ENCODE measurements around the gene WDR5B.
"Not testable (repeated sequence)": the region's sequence is repeated elsewhere in the genome, so short reads cannot be mapped to it uniquely, and the experiment has no call there.

Gene WDR5B

DNA sequence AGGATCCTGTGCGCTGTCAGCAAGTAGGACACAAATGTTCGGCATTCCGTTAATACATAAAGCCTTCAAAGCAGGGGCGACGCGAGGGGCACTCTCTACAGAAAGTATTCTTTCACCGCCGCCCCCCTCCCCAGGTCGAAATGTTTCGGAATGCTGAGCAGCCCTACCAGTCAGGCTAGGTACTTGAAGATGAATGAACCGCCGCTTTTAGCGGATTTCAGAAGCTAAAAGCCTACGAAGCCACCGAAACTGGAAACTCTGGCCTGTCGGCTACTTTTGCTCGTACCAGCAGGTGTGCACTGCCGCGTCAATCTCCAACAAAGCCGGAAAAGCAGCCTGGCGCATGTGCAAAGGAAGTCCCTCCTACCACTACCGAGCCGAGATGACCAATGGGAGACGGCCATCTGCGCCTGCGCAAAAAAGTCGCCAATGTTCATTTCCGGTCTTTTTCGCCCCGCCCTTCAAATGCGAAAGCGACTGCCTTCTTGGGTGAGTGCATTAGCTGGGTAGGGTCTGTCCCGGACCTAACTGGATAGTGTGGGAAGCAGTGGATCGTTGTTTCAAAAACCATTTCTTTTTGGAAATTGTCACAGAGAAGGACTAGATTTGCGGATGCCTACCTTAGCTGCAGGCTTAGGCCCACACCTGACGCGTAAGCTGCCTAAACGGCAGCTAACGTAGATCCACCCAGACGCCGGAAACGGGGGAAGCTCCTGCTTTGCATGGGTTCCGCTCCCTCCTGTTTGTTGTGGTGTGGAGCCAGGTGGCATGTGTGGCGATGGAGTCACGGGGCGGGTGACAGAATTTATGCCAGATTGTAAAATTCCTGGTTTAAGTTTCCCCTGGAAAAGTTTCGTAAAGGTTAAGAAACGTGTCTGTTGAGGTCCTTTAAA, at the start of gene WDR5B:
Gene WDR5B, minus strand, starts transcription at position 301 of the 893 bp plus-strand sequence. CDS start 534 bp downstream, outside the sequence.
- DNase-seq = no peak

DNA sequence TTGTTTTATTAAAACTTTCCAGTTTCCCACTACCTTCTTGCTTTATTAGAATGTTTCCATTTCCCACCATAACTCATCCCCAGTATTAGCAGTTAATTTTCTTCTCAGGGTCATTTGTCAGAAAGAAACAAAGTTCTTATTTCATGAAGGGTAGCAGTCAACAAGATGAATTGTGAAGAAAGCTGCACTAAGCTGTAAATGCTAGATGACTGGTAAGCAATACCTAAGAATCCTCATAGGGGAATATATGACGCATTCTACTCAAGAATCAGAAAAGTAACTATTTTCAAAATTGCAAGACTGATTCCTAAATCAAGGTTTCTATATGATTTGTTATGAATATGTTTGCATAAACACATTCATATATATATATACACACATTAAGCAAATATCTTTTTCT, 48.8 kb upstream of the WDR5B start:
- DNase-seq = no peak

DNA sequence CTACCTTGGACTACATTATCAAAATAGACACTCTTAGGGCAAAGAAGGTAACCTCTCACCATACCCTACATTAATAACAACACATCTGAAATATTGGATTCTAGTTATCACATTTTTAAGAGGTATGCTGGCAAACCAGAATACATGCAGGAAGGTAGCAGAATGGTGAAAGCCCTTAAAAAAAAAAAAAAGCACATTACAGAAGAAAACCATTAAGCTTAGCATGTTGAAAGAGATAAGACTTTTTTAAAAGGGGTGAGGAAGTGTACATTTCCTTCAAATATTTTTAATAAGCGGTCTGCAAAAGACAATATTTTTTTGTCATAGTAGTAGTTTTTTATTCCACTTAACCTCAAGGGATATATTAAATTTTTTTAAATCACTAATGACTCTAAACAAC, 46.5 kb upstream of the WDR5B start:
- DNase-seq = no peak

DNA sequence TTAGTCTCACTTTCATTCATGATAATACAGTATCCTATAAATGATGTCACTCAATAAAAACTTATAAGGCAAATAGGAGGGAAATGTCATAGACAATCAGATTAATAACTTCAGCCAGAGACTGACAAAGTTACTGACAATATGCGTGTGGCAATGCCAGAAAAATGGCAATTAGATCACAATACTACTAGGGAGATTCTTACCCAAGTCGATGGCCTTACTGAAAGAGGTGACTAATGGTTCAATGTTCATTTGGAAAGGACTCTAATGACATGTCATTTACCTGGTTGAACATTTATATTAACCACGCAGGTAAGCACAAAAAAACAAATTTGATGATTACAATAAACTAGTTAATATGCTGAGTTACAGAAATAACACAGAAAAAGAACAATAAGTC, 45.9 kb upstream of the WDR5B start:
- no peak for DNase-seq

DNA sequence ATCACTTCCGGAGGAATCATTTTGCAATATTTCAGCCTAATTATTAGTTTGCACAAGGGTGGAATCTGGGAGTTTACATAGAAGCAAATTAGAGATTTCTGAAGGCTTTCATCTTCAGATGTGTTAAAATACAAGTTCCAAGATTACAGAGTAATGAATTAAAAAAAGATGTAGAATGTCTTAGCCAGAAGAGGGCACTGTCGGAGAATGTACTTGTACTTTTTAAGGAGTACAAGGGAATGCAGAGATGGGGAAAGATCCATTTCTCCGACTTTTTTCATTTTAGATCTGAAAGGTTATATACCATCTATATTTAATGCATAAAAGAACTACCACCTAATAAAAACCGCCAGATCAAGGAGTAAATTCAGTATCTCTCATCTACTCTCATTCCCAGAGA, 43.1 kb upstream of the WDR5B start:
- DNase-seq = no peak

DNA sequence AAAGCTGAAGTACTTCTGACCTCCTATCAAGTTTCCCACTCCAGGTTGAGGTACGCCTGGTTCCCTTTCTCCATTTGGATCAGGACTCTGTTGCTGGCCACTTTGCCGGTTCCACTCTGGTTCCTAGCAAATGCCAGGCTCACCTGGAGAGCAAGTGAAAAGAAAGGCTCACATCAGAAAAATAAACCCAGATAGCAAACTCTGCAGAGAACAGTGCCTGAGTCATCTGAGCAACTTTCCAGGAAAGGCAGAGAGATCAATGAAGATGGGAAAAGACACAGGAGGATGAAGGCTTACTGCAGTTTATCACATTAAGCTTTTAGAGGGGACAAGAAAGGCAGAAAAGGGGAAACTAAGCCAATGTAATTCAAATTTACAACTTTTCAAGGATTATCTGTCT, 41.8 kb upstream of the WDR5B start:
- no peak for DNase-seq

DNA sequence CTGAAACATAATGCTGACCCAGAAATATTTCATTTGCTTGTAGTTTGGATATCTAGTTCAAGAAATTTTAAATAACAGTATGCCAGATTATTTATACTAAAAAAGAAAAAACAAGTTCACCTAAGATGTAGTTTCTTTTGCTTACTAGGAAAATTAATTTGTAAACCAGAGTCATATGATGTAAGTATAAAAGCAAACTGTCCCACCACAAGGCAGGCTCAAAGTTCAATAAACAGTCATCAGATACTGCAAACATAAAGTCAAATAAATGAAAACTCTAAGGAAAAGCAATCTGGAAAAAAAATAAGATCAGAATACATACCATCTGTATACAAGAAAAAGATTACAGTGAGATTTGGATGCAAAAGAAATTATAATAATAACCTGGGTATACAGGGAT, 40.2 kb upstream of the WDR5B start:
- no peak for DNase-seq

DNA sequence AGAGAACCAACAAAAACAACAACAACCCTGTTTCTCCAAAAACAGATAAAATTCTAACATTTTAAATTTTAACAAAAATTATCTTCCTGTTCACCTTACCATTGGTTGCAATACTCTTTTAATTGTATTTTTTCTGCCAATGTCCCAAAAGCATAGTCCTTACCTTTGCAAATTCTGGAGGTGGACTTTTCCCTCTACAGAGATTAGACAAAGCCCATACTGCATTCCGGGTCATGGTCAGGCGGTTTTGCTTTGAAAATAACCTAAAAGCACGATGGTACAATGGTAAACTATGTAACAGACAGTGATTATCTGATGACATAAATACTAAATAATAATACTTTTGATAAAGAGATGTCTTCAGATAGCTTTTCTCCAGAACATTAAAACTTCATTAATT, 35.5 kb upstream of the WDR5B start:
- no peak for DNase-seq

DNA sequence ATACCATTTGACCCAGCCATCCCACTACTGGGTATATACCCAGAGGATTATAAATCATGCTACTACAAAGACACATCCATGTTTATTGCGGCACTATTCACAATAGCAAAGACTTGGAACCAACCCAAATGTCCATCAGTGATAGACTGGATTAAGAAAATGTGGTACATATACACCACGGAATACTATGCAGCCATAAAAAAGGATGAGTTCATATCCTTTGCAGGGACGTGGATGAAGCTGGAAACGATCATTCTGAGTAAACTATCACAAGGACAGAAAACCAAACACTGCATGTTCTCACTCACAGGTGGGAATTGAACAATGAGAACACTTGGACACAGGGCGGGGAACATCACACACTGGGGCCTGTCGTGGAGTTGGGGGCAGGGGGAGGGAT, 32.4 kb upstream of the WDR5B start:
- not testable (repeated sequence) for DNase-seq

DNA sequence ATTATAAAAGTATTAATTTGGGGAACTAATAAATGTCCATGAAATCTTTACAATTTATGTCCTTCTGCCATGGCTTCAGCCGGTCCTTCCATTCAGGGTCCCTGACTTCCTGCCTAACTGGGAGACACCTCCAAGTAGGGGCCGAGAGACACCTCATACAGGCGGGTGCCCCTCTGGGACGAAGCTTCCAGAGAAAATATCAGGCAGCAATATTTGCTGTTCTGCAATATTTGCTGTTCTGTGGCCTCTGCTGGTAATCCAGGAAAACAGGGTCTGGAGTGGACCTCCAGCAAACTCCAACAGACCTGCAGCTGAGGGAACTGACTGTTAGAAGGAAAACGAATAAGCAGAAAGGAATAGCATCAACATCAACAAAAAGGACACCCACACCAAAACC, 28.6 kb upstream of the WDR5B start:
- not testable (repeated sequence) for DNase-seq

DNA sequence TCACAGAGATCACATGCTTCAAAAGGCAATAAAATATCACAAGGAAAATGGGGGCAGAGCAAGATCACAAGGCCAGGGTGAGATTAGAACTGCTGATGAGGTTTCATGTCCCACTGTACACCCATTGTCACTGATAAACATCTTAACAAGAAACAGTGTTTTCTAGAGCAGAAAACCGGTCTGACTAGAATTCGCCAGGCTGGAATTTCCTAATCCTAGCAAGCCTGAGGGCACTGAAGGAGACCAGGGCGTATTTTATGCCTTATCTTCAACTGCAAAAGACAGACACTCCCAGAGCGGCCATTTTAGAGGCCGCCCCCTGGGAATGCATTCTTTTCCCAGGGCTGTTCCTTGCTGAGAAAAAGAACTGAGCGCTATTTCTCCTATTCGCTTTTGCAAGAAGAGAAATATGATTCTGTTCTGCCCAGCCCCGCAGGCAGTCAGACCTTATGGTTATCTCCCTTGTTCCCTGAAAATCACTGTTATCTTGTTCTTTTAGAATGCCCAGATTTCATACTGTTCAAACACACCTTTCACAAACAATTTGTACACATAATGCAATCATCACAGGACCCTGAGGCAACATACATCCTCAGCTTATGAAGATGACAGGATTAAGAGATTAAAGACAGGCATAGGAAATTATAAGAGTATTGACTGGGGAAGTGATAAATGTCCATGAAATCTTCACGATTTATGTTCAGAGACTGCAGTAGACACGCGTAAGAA, 28.1 kb upstream of the WDR5B start:
- not testable (repeated sequence) for DNase-seq

DNA sequence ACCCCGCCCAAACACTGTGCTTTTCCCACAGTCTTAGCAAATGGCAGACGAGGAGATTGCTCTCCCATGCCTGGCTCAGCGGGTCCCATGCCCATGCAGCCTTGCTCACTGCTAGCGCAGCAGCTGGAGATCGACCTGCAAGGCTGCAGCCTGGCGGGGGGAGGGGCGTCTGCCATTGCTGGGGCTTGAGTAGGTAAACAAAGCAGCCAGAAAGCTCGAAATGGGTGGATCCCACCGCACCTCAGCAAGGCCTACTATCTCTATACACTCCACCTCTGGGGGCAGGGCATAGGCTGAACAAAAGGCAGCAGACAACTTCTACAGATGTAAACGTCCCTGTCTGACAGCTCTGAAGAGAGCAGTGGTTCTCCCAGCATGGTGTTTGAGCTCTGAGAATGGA, 27.2 kb upstream of the WDR5B start:
- no peak for DNase-seq

DNA sequence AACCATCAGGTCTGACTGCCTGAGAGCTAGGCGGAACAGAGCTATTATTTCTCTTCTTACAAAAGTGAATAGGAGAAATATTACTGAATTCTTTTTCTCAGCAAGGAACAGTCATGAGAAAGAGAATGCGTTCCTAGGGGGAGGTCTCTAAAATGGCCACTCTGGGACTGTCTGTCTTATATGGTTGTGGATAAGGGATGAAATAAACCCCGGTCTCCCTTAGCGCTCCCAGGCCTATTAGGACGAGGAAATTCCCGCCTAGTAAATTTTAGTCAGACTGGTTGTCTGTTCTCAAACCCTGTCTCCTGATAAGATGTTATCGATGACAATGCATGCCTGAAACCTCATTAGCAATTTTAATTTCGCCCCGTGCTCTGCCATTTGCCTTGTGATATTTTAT, 20.1 kb upstream of the WDR5B start:
- no peak for DNase-seq

DNA sequence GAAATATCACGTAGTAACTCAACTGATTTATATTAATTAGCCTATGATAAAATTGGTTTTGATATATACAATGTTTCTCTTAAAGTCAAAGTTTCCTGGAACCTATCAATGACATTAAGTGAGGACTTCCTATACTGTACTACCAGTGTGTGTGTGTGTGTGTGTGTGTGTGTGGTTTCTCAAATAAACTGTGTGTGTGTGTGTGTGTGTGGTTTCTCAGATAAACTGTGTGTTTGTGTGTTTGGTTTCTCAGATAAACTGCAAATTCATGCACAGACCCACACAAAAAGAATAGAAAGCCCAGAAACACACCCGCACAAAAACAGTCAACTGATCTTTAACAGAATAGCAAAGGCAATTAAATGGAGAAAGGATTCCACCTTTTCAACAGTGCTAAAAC, 14.5 kb upstream of the WDR5B start:
- no peak for DNase-seq

DNA sequence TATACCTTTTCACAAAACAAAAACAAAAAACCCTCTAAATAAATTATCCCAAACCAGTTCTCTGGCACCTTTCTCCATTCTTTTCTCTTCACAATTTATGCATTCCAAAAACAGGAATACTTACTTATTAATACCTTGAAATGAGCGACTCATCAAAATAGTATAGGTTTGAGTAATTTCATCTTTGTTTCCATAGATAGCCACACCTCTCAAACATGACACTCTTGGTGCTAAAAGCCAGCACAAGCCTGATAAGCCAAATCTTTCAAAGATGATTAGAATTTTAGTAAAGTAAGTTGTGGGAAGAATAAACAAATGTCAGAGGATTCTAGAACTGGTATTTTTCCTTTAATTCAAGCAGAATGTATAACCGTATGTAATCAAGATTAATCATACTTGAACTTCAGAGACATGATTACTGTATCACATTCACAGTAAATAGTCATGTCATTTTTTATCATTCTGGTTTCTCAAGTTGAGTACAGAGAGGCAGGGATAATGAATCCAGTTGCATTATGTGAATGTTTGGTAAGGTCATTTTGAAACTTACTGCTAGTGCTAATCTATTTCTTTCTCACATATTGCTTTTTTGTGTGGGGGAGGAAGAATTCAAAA, 12.1 kb upstream of the WDR5B start:
- no peak for DNase-seq

DNA sequence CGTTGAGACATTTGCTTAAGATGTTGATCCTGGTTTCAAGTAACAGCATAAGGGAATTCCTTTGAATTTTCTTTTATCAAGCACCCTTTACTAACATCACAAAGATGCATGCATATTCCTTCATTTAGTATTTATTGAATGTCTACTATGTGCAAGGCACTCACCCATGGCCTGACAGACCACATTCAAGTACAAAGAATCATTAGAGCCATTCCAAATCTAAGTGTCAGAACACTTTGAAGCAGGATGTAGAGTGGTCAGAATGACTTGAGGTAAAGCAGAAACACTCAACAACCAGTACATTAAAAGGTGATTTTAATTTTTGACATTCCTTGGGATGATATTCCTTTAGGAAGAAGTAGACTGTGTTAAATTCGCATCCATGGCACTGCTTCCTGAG, 6.0 kb upstream of the WDR5B start:
- no peak for DNase-seq

DNA sequence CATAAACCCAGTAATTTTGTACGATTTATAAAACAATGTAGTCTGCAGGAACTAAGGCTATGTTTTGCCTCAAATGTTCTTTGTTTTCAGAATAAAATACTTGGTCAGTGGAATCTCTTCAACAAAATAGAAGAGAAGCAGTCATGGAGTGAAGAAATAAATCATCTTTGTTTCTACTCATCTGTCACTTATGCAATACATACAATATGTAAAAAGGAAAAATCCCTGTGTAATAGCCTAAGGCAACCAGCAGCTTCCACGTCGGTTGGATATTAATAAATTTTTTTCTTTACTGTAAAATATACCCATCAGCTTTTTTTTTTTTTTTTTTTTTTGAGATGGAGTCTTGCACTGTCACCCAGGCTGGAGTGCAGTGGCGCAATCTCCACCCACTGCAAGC, 5.2 kb upstream of the WDR5B start:
- DNase-seq = no peak

DNA sequence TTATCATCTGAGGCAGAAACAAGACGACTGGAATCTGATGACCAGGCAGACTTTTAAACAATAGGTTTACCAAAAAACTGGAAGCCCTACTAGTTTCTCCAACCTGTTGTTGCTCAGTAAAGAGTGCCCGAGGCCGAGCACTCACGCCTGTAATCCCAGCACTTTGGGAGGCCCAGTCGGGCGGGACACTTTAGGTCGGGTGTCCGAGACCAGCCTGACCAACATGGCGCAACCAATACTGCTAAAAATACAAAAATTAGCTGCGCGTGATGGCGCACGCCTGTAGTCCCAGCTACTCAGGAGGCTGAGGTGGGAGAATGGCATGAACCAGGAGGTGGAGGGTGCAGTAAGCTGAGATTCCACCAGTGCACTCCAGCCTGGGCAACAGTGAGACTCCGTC, 1.1 kb upstream of the WDR5B start:
- no peak for DNase-seq

DNA sequence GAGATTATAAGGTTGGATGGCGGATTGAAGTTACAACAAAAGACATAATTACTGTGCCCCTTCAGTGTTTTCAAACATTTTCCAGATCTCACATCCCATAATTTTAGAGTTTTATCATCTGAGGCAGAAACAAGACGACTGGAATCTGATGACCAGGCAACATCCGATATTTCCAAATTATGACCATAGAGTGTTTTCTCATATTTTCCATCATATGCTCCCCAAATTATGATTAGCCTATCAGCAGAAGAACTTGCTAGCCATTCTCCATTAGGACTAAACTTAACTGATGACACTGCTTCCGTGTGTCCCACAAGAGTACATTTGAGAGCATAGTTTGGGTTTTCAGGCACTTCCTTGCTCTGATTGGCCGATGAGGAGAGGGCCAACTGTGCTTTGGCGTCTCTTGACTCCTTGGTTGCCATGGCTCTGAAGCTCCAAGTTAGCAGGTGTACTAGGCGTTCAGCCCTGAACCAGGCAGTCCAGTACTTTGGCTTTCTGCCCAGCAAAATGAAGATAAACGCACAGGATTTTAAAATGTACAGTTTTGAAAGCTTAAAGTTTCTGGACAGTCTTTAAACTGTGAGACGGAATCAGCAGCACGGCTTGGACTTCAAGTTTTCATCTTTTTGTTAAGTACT, 638 bp downstream of the WDR5B start:
- DNase-seq = no peak

DNA sequence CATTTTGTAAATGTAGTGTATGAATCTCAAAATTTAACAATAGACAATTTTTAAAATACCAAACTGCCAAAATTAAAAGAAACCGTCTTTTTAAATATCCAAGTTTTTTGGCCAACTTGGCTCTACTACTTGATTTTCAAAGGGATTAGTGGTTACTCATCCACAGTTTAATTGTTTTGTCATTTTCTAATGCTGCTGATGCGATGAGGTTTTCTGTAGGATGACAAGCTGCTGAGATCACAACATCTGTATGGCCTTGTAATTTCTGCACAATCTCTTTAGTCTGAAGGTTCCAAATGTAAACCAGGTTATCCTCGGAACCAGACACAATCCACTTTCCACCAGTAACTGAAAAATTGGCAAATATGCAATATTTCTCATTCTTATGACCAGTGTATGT, 1.5 kb downstream of the WDR5B start:
- no peak for DNase-seq

DNA sequence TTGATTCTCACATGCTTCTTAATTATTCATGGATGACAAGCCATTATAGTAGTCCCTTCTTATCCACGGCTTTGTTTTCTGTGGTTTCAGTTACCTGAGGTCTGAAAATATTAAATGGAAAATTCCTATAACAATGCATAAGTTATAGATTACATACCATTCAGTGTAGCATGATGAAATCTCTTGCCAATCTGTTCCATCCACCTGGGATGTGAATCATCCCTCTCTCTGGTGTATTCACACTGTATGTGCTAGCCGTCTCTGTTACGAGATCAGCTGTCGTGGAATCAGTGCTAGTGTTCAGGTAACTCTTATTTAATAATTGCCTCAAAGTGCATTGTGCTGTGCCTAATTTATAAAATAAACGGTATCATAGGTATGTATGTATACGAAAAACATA, 5.2 kb downstream of the WDR5B start:
- DNase-seq = no peak

DNA sequence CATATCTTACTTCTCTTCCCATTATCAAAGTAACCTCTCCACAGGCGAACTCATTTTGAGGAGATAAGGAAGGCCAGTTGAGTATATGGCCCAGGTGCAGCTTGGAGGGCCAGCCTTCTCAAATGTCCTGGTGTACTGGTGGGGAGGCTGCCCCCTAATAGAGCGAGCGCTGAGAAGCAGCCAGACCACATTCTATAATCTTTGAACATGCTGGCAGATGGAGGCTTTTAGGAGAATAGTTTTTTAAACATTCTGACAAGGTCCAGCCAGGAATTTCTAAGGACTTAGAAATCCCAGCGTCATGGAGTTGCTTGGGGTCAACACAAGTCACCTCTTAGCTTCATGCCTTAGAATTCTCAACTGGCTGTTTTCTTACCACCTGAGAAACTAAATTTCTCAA, 5.8 kb downstream of the WDR5B start:
- DNase-seq = no peak

DNA sequence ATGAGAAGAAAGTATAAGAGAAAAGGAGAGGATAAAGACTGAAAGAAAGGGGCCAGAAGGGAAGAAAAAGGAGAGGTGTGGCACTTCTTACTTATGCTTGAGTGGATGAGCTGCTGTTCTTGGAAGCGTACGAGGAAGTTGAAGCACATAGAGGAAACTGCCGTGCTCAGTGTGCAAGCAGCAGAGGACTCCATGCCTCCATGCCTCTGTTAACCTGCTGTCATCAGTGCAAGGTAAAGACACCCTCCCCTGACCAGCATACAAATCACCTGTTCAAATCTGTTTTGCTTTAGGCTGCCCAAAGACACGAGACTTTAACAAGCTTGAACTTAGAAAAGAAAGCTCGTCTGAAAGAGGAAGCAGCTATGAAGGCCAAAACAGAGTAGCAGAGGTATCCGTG, 6.4 kb downstream of the WDR5B start:
- no peak for DNase-seq

DNA sequence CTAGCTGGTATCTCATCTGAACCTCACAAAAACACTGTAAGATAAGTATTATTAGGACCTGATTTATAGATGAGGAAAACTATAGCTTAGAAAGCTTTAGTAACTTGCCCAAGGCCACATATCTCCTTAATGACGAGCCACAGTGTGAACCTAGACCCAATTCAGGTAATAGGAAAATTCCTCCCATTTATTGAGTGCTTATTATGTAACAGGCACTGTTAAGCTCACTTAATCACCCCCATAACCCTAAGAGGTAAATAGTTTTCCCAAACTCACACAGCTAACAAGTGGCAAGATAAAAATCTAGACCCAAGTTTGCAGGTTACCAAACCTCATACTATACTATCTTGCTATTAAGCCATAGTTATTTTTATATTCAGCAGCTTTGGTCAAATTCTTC, 7.9 kb downstream of the WDR5B start:
- no peak for DNase-seq
